CD8-positive, alpha-beta memory T cell (primary cell): ENCODE data around the gene TGM5. TPM values are rescaled to one million over a fixed set of nuclear protein-coding genes. Genes with fewer than 3 reads are reported as not detected.

ENCODE experiments used
- CTCF ChIA-PET: fragments of 350-600 bp; sonication (Branson Sonifier 250); formaldehyde crosslinking; loops from one replicate; lab custom pipeline; 2021; ENCODE audit warnings: antibody characterized with exemption; lab: Charles Lee
- POLR2A ChIA-PET: fragments of 350-600 bp; sonication (Branson Sonifier 250); formaldehyde crosslinking; loops from one replicate; lab custom pipeline; 2021; ENCODE audit warnings: antibody characterized with exemption; lab: Charles Lee
- DNase-seq, 5 donors: peaks; one replicate each; pipeline versions ENCODE4 v3.0.0 to v3.0.0-alpha.2; 2020 to 2022; ENCODE audit warnings: mixed read lengths in 1 of 5
- H3K27ac ChIP-seq: one replicate; pipeline ENCODE4 v1.7.0; 2013; ENCODE audit warnings: low read depth, mild to moderate bottlenecking, low read length, moderate library complexity
- H3K27me3 ChIP-seq: 2 replicates; pipeline ENCODE4 v1.7.0; 2013; ENCODE audit warnings: low read length, mild to moderate bottlenecking; ENCODE audit not compliant: insufficient read depth, poor library complexity, severe bottlenecking
- H3K36me3 ChIP-seq: 2 replicates; pipeline ENCODE4 v1.7.0; 2013; ENCODE audit warnings: mild to moderate bottlenecking, low read length, moderate library complexity; ENCODE audit not compliant: insufficient read depth
- H3K4me1 ChIP-seq: 2 replicates; pipeline ENCODE4 v1.7.0; 2013; ENCODE audit warnings: mild to moderate bottlenecking, low read length, moderate library complexity; ENCODE audit not compliant: insufficient read depth
- H3K4me3 ChIP-seq: 2 replicates; pipeline ENCODE4 v1.7.0; 2013; ENCODE audit warnings: mild to moderate bottlenecking, low read length
- H3K9me3 ChIP-seq: 2 replicates; pipeline ENCODE4 v1.7.0; 2013; ENCODE audit warnings: mild to moderate bottlenecking, low read length
- H3K27ac Mint-ChIP-seq, 8 donors: one replicate each; pipeline ENCODE4 v1.8.0; 2020 to 2021; ENCODE audit warnings: mixed read lengths in 8 of 8, mild to moderate bottlenecking in 6 of 8, inconsistent platforms in 3 of 8, moderate library complexity in 3 of 8
- H3K27me3 Mint-ChIP-seq, 2 donors: one replicate each; pipeline ENCODE4 v1.8.0; 2020 to 2021; ENCODE audit warnings: mixed read lengths in 2 of 2, mild to moderate bottlenecking in 1 of 2, moderate library complexity in 1 of 2
- H3K36me3 Mint-ChIP-seq, 3 donors: one replicate each; pipeline ENCODE4 v1.8.0; 2020 to 2021; ENCODE audit warnings: mixed read lengths in 3 of 3, inconsistent platforms in 1 of 3, mild to moderate bottlenecking in 1 of 3
- H3K4me1 Mint-ChIP-seq, 3 donors: one replicate each; pipeline ENCODE4 v1.8.0; 2020 to 2021; ENCODE audit warnings: mixed read lengths in 3 of 3, inconsistent platforms in 1 of 3, mild to moderate bottlenecking in 1 of 3
- H3K4me3 Mint-ChIP-seq, 7 donors: one replicate each; pipeline ENCODE4 v1.8.0; 2020 to 2021; ENCODE audit warnings: mixed read lengths in 7 of 7, mild to moderate bottlenecking in 6 of 7, moderate library complexity in 4 of 7, inconsistent platforms in 2 of 7
- H3K9me3 Mint-ChIP-seq, 5 donors: one replicate each; pipeline ENCODE4 v1.8.0; 2020 to 2022; ENCODE audit warnings: mixed read lengths in 5 of 5, mild to moderate bottlenecking in 3 of 5, moderate library complexity in 2 of 5, inconsistent platforms in 1 of 5
- polyA plus RNA-seq: library from polyadenylated mRNA; unstranded; fragments of 300-500 nt; fragmentation: Illumina TruSeq; gene quantifications from one replicate; pipeline ENCODE4 v1.2.3, GENCODE V29; 2021
- total RNA-seq, 2 experiments: library from RNA; stranded (reverse); gene quantifications; one replicate each; pipeline ENCODE4 v1.2.3, GENCODE V29; 2021

Gene TGM5
- total RNA-seq (under 1 TPM in 1 of 2 experiments, not detected in 1; 0.18 TPM), polyA plus RNA-seq (not detected)

GRCh38 chr15:43266834-43267233 is at the start of gene TGM5:
Gene TGM5 (minus strand): TSS chr15:43266928. CDS start chr15:43266849, 79 bp downstream.
- Histone ChIP-seq H3K4me3 (no peak within 1 kb of the TSS), H3K27me3 (no peaks in the 10 kb centered on the region), H3K4me1 (no peaks in the 10 kb centered on the region), H3K27ac (no peak within 1 kb of the TSS), H3K36me3 (no peaks in the 10 kb centered on the region), H3K9me3 (no peaks in the 10 kb centered on the region)
- H3K36me3 Mint-ChIP-seq, result peaks cover 0 to 2% (median 0%) of the 10 kb centered on the region in 3 donors
- DNase-seq, result no peak
- no peak within 1 kb of the TSS for H3K4me3 Mint-ChIP-seq
- H3K4me1 Mint-ChIP-seq, result peaks cover 5 to 9% (median 7%) of the 10 kb centered on the region in 3 donors
- H3K27me3 Mint-ChIP-seq, result peaks cover 9 to 48% of the 10 kb centered on the region in 2 donors
- CTCF ChIA-PET, result interaction anchor here (1.8 kb wide), 1 partner anchor 19 kb away, joined by 4 read pairs; no protein-coding TSS in a partner anchor
- no peak within 1 kb of the TSS for H3K27ac Mint-ChIP-seq
- peaks cover 0 to 2% (median under 1%) of the 10 kb centered on the region in 5 donors for H3K9me3 Mint-ChIP-seq
- POLR2A ChIA-PET, result no interaction called here

DNA sequence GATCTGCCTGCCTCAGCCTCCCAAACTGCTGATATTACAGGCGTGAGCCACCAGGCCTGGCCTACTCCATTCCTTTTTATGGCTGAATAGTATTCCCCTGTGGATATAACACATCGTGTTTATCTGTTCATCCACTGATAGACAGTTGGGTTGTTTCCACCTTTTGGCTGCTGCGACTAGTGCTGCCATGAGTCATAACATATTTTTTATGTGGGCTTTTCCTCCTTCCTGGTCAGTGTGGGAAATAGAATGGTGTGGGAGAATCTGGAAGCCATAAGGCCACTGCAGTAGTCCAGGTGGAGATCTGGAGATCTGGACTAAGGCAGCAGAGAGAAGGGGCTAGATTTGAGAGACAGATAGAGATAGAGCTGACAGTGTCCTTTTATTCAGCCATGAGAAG is 47.4 kb upstream of the TGM5 start:
- no peaks in the 10 kb centered on the region for H3K4me1 Mint-ChIP-seq
- H3K36me3 ChIP-seq, result no peaks in the 10 kb centered on the region
- H3K4me3 ChIP-seq, result no peak overlapping the region
- no peak overlapping the region for H3K4me3 Mint-ChIP-seq
- H3K4me1 ChIP-seq, result no peaks in the 10 kb centered on the region
- CTCF ChIA-PET, result no interaction called here
- peaks cover 34 to 78% of the 10 kb centered on the region in 2 donors for H3K27me3 Mint-ChIP-seq
- POLR2A ChIA-PET, result no interaction called here
- peaks cover 0 to 3% (median 0%) of the 10 kb centered on the region in 3 donors for H3K36me3 Mint-ChIP-seq
- no peak for DNase-seq
- H3K27ac Mint-ChIP-seq, result no peak overlapping the region
- H3K9me3 ChIP-seq, result no peaks in the 10 kb centered on the region
- H3K27ac ChIP-seq, result no peak overlapping the region
- peaks cover 12% of the 10 kb centered on the region for H3K27me3 ChIP-seq
- no peaks in the 10 kb centered on the region for H3K9me3 Mint-ChIP-seq

GRCh38 chr15:43312378-43312777 is 45.6 kb upstream of the TGM5 start:
- Mint-ChIP-seq H3K27me3 (peaks cover 35 to 74% of the 10 kb centered on the region in 2 donors), H3K4me1 (no peaks in the 10 kb centered on the region), H3K36me3 (peaks cover 0 to 3% (median 0%) of the 10 kb centered on the region in 3 donors), H3K27ac (no peak overlapping the region), H3K4me3 (no peak overlapping the region), H3K9me3 (no peaks in the 10 kb centered on the region)
- no peak overlapping the region for H3K4me3 ChIP-seq
- no peaks in the 10 kb centered on the region for H3K36me3 ChIP-seq
- ChIA-PET POLR2A (no interaction called here), CTCF (no interaction called here)
- no peak overlapping the region for H3K27ac ChIP-seq
- peaks cover 6% of the 10 kb centered on the region for H3K27me3 ChIP-seq
- no peaks in the 10 kb centered on the region for H3K9me3 ChIP-seq
- no peaks in the 10 kb centered on the region for H3K4me1 ChIP-seq
- DNase-seq, result no peak

- Mint-ChIP-seq H3K27ac (no peak within 1 kb of the TSS), H3K9me3 (no peaks in the 10 kb centered on the region), H3K4me3 (no peak within 1 kb of the TSS), H3K36me3 (peaks cover 0 to 1% (median 0%) of the 10 kb centered on the region in 3 donors), H3K27me3 (peaks cover 14 to 56% of the 10 kb centered on the region in 2 donors), H3K4me1 (no peaks in the 10 kb centered on the region)
- Histone ChIP-seq H3K4me3 (no peak within 1 kb of the TSS), H3K27ac (no peak within 1 kb of the TSS), H3K27me3 (no peaks in the 10 kb centered on the region), H3K4me1 (no peaks in the 10 kb centered on the region), H3K36me3 (no peaks in the 10 kb centered on the region), H3K9me3 (no peaks in the 10 kb centered on the region)
- DNase-seq, result no peak
- CTCF ChIA-PET, result interaction anchor here (0.7 to 1.1 kb wide), 2 partner anchors 55 to 77 kb away, joined by 3 read pairs; no protein-coding TSS in a partner anchor
- POLR2A ChIA-PET, result no interaction called here
These were observed 35.6 kb upstream of the TGM5 start, which contains the start of gene TGM7 for GRCh38 chr15:43302205-43302817. Gene TGM7 (minus strand): TSS chr15:43302255.

GRCh38 chr15:43299884-43300283 is 33.2 kb upstream of the TGM5 start:
- Mint-ChIP-seq H3K36me3 (peaks cover 0 to 1% (median 0%) of the 10 kb centered on the region in 3 donors), H3K27me3 (peaks cover 19 to 52% of the 10 kb centered on the region in 2 donors)
- POLR2A ChIA-PET, result no interaction called here

GRCh38 chr15:43299411-43299810 is 32.7 kb upstream of the TGM5 start:
- no peaks in the 10 kb centered on the region for H3K4me1 ChIP-seq
- no peak overlapping the region for H3K4me3 Mint-ChIP-seq
- no peaks in the 10 kb centered on the region for H3K9me3 ChIP-seq
- H3K27ac ChIP-seq, result no peak overlapping the region
- H3K36me3 Mint-ChIP-seq, result peaks cover 0 to 1% (median 0%) of the 10 kb centered on the region in 3 donors
- H3K27ac Mint-ChIP-seq, result no peak overlapping the region
- no peaks in the 10 kb centered on the region for H3K36me3 ChIP-seq
- CTCF ChIA-PET, result no interaction called here
- peaks cover 5% of the 10 kb centered on the region for H3K27me3 ChIP-seq
- DNase-seq, result no peak
- no peaks in the 10 kb centered on the region for H3K9me3 Mint-ChIP-seq
- POLR2A ChIA-PET, result no interaction called here
- peaks cover 23 to 56% of the 10 kb centered on the region in 2 donors for H3K27me3 Mint-ChIP-seq
- no peak overlapping the region for H3K4me3 ChIP-seq
- H3K4me1 Mint-ChIP-seq, result no peaks in the 10 kb centered on the region

More at GRCh38 chr15:43299884-43300283, 33.2 kb upstream of the TGM5 start:
- Histone ChIP-seq H3K27me3 (peaks cover under 1% of the 10 kb centered on the region), H3K9me3 (no peaks in the 10 kb centered on the region), H3K36me3 (no peaks in the 10 kb centered on the region), H3K27ac (no peak overlapping the region), H3K4me1 (no peaks in the 10 kb centered on the region), H3K4me3 (no peak overlapping the region)
- Mint-ChIP-seq H3K4me1 (no peaks in the 10 kb centered on the region), H3K27ac (no peak overlapping the region), H3K4me3 (no peak overlapping the region), H3K9me3 (no peaks in the 10 kb centered on the region)
- CTCF ChIA-PET, result no interaction called here
- DNase-seq, result no peak

GRCh38 chr15:43294091-43294706 is 27.5 kb upstream of the TGM5 start:
- Histone ChIP-seq H3K4me3 (no peak overlapping the region), H3K36me3 (no peaks in the 10 kb centered on the region), H3K4me1 (no peaks in the 10 kb centered on the region), H3K9me3 (no peaks in the 10 kb centered on the region), H3K27ac (no peak overlapping the region), H3K27me3 (peaks cover 6% of the 10 kb centered on the region)
- H3K36me3 Mint-ChIP-seq, result no peaks in the 10 kb centered on the region
- DNase-seq, result no peak
- peaks cover 33 to 68% of the 10 kb centered on the region in 2 donors for H3K27me3 Mint-ChIP-seq
- peaks cover 0 to 10% (median 3%) of the 10 kb centered on the region in 3 donors for H3K4me1 Mint-ChIP-seq
- no peak overlapping the region for H3K4me3 Mint-ChIP-seq
- CTCF ChIA-PET, result no interaction called here
- no peaks in the 10 kb centered on the region for H3K9me3 Mint-ChIP-seq
- POLR2A ChIA-PET, result no interaction called here
- H3K27ac Mint-ChIP-seq, result no peak overlapping the region

DNA sequence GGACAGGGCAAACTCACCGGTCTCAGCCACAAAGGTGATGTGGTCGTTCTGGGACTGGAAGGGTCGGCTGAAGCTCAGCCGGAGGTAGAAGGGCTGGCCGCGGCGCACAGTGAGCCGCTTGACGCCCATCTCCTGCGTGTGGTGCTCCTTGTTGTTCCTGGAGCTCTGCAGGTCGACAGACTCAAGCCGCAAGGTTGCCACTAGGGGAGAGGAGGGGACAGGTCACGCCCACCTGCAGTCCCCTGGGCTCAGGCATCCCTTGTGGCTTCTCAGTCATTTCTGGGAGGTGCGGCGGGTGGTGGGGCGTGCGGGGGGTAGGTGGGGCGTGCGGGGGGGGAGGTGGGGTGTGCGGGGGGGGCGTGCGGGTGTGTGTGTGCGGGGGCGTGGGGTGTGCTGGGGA is 26.7 kb upstream of the TGM5 start:
- Mint-ChIP-seq H3K4me1 (peaks cover 0 to 10% (median 3%) of the 10 kb centered on the region in 3 donors), H3K27ac (peak overlapping the region in 1 of 8 donors; percentile 55), H3K9me3 (no peaks in the 10 kb centered on the region), H3K4me3 (no peak overlapping the region), H3K36me3 (no peaks in the 10 kb centered on the region), H3K27me3 (peaks cover 33 to 64% of the 10 kb centered on the region in 2 donors)
- POLR2A ChIA-PET, result no interaction called here
- Histone ChIP-seq H3K4me3 (no peak overlapping the region), H3K36me3 (no peaks in the 10 kb centered on the region), H3K27me3 (peaks cover 6% of the 10 kb centered on the region), H3K9me3 (no peaks in the 10 kb centered on the region), H3K4me1 (no peaks in the 10 kb centered on the region), H3K27ac (no peak overlapping the region)
- CTCF ChIA-PET, result no interaction called here
- peak in 2 of 5 donors; percentile 2 to 4 for DNase-seq
